Epithelial cell of proximal tubule (primary cell): ENCODE data around the gene SKA2. TPM values are rescaled to one million over a fixed set of nuclear protein-coding genes. Genes with fewer than 3 reads are reported as not detected.

Experiments
- DNase-seq: peaks from one replicate; pipeline ENCODE4 v3.0.0-alpha.2; 2011; ENCODE audit warnings: low read depth
- H3K4me3 ChIP-seq: 2 replicates; pipeline ENCODE4 v1.5.1; 2011; ENCODE audit warnings: low read depth, mild to moderate bottlenecking, low read length
- CTCF ChIP-seq: conservative IDR thresholded peaks from 2 replicates; pipeline ENCODE4 v1.5.1; 2012; ENCODE audit warnings: low read depth, mild to moderate bottlenecking, low read length
- total RNA-seq: library from RNA; depleted of rRNA; stranded (reverse); fragments of >200 nt; gene quantifications from 2 replicates; pipeline ENCODE4 v1.2.3, GENCODE V29; 2015

SKA2 gene
- total RNA-seq, 1 donor from 2014 or later = 93.5 TPM

GRCh38 chr17:59115474-59115873 is 39.5 kb downstream of the SKA2 start:
- DNase-seq = no peak
- no peak overlapping the region for H3K4me3 ChIP-seq
- TF ChIP-seq CTCF = no peak

- no peak for TF ChIP-seq CTCF
Observed at GRCh38 chr17:59111539-59111938, 43.4 kb downstream of the SKA2 start.

GRCh38 chr17:59110973-59111372 is 44.0 kb downstream of the SKA2 start:
- H3K4me3 ChIP-seq = no peak overlapping the region
- TF ChIP-seq CTCF = no peak
- DNase-seq = no peak

More at GRCh38 chr17:59111539-59111938, 43.4 kb downstream of the SKA2 start:
- no peak overlapping the region for H3K4me3 ChIP-seq
- DNase-seq = no peak

- no peak for TF ChIP-seq CTCF
- DNase-seq = no peak
- no peak overlapping the region for H3K4me3 ChIP-seq
Observed at GRCh38 chr17:59108400-59109102, 46.4 kb downstream of the SKA2 start.

- no peak for TF ChIP-seq CTCF
- H3K4me3 ChIP-seq = peak overlapping the region; percentile 95
- no peak for DNase-seq
Observed at GRCh38 chr17:59107306-59107670, 47.7 kb downstream of the SKA2 start.

GRCh38 chr17:59106463-59107305 is 48.3 kb downstream of the SKA2 start, which contains the start of gene TRIM37:
TSS of gene TRIM37 (minus strand) at chr17:59106880. CDS start at chr17:59106461, 419 bp downstream.
- H3K4me3 ChIP-seq = peak within 1 kb of the TSS; percentile 95
- peak; percentile 76 for DNase-seq
- no peak for TF ChIP-seq CTCF
